HG02759 (cell line): ENCODE measurements around the gene DEDD2.

Experiments
- ATAC-seq: cut with Tn5 transposase; IDR thresholded peaks from one replicate; pipeline ENCODE4 v1.9.1; 2021; ENCODE audit warnings: mild to moderate bottlenecking, moderate library complexity; ENCODE audit not compliant: unreplicated experiment

The DEDD2 gene

GRCh38 chr19:42229301-42229854 is 11.9 kb upstream of the DEDD2 start:
- ATAC-seq = no peak

- no peak for ATAC-seq
Observed at GRCh38 chr19:42228641-42229040, 11.2 kb upstream of the DEDD2 start.

DNA sequence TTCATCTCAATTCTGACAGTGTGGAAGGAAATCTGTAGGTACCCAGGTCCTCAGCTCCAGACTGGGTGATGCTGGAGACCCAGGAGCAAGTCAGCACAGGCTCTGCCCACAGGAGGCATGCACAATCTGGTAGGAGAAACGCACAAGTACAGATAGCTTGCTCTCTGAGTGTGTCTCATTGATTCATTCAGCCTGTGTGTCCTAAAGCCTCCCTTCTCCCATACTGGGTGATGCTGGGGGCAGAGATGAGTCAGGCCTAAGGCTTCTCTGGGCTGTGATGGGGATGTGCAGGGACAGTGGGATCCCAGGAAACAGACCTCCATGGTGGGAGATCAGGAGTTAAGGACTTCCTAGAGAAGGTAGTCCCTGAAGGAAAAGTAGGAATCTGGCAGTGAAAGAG is 9.4 kb upstream of the DEDD2 start:
- ATAC-seq = no peak

DNA sequence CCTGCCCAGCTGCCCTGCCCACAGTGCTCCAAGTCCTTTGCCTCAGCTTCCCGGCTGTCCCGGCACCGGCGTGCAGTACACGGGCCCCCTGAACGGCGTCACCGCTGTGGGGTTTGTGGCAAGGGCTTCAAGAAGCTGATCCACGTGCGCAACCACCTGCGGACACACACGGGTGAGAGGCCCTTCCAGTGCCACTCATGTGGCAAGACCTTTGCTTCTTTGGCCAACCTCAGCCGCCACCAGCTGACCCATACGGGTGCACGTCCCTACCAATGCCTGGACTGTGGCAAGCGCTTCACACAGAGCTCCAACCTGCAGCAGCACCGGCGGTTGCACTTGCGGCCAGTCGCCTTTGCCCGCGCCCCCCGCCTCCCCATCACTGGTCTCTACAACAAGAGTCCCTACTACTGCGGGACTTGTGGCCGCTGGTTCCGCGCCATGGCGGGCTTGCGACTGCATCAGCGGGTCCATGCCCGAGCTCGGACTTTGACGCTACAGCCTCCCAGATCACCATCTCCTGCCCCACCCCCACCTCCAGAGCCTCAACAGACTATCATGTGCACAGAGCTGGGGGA is 8.3 kb upstream of the DEDD2 start:
- ATAC-seq = no peak

DNA sequence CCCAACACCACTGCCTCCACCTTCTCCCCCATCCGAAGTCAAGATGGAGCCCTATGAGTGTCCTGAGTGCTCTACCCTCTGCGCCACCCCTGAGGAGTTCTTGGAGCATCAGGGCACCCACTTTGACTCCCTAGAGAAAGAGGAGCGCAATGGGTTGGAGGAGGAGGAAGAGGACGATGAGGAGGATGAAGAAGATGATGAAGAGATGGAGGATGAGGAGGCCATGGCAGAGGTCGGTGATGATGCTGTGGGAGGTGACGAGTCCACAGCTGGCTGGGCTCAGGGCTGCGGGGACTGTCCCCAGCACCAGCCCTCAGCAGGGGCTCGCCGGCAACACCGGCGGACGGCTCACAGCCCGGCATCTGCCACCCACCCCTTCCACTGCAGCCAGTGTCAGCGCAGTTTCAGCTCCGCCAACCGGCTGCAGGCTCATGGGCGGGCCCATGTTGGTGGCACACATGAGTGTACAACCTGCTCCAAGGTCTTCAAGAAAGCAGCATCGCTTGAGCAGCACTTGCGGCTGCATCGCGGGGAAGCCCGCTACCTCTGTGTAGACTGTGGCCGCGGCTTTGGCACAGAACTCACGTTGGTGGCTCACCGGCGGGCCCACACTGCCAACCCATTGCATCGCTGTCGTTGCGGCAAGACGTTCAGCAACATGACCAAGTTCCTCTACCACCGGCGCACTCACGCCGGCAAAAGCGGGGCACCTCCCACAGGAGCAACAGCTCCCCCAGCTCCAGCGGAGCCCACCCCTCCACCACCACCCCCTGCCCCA is 7.7 kb upstream of the DEDD2 start:
- ATAC-seq = no peak

GRCh38 chr19:42220751-42221097 is 3.2 kb upstream of the DEDD2 start:
- ATAC-seq = no peak

DNA sequence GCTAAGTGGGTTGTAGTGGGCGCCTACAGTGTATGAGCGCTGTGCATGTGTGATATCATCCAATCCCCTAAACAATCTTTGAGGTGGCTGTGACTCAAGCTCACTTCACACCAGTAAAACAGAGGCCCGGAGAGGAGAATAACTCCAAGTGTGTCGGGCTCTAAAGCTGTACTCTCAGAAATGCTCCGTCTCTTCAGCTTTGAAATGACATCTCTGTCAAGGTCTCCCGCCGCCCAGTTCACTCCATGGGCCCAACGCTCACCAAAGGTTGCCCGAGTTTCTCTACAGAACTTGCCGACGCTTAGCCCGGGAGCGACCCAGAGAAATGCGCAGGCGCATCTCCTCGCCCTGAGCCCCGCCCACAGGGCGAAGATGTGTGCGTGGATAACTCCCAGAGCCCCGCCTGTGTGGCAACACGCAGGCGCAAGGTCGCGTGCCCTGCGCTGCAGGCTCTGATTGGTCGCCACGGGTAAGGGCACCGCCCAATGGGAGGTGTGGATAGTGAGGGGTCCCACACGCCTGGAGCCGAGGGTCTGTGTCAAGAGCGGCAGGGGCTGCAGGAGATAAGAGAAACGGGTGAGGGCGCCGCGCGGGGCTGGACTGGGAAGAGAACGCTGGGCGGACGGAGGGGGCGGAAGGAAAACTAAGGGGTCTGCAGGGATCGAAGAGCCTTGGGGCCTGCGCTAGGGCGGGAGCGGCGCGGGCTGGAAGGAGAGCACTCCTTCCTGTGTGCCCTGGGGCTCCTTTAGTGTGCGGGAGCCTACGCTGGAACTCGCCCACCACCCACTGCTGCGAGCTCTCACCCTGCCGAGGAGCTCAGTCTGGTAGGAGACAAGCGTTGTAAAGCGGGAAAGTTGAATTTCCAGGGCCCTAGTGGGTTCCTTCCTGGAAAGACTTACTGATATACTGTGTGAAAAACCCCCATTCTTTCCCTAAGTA is 2.6 kb upstream of the DEDD2 start, which contains the start of gene ZNF526:
Gene ZNF526 (plus strand): TSS at position 501 of the 939 bp plus-strand sequence. CDS start 4,092 bp downstream, outside the sequence.
- ATAC-seq = peak; percentile 78

DNA sequence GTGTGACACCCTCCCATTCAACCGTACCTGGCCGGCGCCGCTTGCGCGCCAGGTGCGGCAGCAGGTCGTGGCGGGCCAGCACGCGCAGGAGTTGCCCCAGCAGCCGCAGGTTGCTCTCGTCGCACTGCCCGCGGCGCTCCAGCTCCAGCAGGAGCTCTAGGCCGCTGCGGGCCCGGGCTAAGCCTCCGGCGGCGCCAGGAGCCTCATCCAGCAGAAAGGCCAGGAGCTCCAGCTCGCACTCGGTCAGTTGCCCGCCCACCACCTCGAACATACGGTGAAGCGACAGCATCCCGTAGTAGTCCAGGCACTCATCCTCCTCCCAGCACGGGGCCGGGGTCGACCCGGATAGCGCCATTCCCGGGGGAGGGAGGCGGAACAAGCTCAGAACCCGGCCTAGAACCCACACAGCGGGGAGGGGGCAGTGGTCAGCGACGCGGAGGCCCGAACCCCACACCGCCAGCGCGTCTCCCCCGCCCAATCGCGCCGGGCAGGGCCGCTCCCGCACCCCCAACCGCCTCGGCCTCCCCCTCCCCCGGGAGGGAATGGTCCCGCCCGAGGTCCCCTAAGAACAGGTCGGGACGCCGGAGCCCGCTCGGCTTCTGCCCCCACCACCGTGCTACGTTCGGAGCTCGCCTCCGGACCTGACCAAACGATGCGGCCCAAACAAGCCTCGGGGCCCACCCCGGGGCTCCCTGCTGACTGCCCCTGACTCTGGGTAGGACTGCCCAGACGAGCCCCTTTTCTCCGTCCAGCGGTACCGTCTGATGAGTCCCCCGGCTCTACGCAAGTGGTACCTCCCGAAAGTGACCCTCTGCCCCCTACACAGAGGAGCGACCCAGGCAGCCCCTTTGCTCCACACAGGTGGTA is 591 bp downstream of the DEDD2 start:
- peak; percentile 19 for ATAC-seq

DNA sequence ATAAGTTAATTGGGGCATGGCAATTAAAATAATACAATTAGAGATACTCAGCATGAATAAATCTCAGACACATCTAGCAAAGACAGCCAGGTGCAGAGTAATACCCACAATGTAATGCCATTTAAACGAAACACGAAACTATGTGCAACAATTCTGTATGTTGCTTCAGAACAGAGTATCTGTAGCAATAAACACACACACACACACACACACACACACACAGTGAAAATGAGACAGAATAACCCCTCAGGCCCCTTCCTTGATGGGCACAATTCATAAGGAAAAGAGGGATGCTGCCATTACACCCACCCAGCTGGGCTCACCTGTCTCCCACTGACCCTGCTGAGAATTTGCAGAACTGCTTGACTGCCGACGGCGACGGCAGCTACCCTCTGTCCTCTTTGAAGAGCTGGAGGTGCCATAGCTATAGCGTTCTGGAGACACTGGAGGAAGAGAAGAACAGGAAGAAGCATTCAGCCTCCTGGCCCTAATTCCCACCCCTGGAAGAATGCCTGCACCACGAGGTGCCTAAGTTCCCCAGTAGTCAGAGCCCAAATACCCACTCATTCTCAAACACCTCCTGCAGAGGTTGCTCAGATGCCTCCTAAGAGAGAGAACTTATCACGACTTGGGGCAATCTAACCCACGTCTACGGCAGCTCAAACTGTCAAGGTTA is 2.5 kb downstream of the DEDD2 start:
- no peak for ATAC-seq

DNA sequence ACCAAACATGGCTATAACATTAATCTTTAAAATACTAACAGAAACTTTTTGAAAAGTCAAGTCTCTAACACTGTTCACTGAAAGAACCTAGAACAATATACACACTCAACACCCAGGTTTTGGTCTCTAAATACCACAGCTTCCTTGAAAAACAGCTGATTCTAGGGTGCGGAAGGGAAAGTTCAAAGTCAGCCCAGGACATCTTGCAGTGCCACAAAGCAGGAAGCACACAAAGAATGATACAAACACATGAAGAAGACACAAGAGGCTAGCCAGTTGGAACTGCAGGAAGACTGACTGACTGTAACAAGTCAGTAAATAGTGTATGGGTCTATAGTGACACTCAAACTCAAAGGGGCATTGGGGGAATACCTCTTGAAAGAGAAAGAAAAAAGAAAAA is 4.6 kb downstream of the DEDD2 start:
- no peak for ATAC-seq

GRCh38 chr19:42208612-42209011 is 8.9 kb downstream of the DEDD2 start:
- ATAC-seq = no peak

DNA sequence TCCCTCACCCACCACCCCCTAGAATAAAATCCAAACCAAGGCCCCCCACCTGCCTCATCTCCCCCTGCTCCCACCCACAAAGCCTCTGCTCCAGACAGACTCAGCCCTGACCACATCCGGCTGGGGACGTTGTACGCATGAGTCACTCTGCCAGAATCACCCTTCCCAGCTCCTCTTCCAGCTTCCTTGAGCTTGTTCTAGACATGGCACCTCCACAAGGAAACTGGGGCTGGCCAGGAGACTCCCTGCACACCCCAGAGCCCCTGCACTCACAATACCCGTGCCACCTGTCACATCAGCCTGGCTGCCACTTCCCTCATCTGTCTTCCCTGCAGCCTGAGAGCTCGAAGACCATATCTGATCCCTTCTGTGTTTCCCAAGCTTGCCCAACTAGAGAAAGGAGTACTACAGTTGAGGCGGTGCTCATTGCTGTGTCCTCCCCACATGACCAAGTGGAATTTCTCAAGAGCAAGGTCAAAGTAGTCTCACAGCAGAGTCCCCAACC is 9.7 kb downstream of the DEDD2 start:
- no peak for ATAC-seq

GRCh38 chr19:42206871-42207755 is 10.4 kb downstream of the DEDD2 start:
- ATAC-seq = no peak

DNA sequence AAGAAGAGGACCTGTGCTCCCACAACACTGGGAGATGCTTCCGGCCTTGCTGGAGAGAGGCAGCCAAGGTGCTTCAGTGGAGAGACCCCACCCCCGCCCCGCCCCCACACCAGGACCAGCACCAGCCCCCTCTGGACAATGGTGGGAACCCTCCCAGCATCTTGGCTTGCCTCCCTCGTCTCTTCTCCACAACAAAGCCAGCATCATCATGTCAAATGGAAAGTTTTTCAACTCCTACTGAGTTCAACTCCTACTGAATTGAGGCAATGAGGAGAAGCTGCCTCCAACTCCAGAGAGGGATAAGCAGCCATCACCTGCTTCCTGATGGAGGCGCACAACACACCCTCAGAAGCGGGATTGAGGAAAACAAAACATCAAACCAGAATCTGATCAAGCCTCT is 12.8 kb downstream of the DEDD2 start:
- ATAC-seq = no peak

GRCh38 chr19:42203700-42204099 is 13.8 kb downstream of the DEDD2 start:
- ATAC-seq = no peak

DNA sequence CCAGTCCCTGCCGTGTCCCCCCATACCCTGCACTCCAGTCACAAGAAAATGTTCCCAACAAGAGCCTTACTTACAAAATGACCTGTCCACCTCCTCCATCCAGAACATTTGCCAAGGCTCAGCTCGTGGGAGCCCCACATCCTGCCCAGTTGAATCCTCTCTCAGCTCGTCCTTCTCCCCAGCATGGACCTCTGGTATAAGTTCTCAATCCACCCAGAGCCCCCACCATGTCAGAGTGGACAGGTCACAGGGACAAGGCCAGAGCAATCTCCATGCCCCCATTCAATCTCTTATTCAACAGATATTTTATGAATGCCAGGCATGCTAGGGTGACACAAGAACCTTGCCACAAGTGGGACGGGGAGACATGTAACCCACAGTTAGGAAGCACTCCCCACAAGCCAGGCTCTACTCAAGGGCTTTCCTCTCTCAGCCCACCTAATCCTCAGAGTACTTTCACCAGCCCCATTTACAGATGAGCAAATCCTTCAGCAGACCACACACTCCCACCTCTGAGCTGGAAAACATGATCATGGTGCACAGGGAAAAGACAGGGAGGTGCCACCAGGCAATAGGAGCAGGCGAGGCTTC is 15.1 kb downstream of the DEDD2 start:
- no peak for ATAC-seq

DNA sequence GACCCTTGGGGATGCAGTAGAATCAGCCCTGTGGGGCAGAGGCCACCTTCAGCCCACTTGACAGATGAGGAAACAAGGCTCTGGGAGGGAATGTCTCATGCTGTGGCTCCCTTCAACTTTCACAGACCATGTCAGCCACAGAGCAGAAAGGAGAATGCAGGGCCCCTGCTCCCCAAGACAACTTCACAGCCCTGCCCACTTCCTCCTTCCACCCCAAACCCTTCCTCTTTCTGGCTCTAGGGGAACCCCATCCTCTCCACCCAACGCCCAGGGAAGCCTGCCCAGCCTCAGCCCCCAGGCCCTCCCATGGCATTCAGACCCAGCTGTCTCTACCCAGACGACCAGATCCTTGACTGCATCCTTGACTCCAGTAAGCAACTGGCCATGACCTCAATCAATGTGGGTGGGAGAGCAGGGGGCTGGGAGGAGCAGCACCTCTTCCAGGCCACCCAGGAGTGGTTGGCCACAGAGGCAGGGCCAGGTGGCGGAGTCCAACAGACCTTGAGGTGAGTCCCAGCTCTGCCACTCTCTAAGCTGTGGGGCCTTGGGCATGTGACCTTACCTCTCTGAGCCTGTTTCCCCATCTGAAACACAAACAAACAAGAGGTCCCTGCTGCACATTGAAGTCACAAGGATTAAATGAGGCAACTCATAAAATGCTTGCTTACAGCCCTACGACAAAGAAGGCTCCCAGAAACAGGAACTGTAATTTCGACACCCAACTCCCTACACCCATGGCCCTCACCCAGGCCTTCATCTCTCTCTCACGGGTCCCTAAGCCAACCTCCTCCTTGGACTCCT is 15.8 kb downstream of the DEDD2 start:
- peak; percentile 46 for ATAC-seq
